ENCODE measurements around the gene SLC25A12. TPM values are rescaled to one million over a fixed set of nuclear protein-coding genes. Genes with fewer than 3 reads are reported as not detected.

SLC25A12 gene
- total RNA-seq, 1 experiment from 2014 or later = 28.8 TPM

DNA sequence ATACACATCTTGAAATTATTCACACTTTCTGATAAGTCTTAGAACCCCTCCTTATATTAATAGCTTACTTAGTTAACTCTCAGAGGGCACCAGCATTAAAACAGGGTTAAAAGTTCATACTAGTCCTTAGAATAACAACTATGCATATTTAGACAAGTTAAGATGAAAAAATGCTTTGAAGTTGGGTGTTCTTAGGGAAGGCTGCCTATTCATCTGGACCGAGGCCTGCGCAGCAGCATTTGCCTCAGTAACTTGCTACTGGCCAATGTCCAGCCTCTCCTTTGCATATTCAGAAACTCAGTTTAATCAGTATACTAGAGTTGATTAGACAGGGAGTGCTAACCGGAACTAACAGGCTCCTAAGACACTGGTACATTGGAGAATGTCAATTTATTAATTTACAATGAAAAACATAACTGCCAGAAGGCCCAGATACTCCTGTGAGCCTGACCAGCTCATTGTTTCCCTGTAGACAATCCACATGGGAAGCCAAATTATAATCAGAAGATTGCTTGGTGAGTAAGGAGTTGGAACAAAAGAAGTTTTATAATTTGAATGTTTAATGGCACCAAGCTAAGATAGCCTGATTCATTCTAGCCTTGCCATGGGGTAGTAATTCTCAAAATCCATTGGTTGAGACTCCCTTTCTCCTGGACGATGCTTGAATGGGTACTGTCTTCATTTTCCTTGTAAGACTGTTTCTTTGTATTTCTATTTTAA, 157.9 kb downstream of the SLC25A12 start:
- no peak overlapping the region for H3K4me2 ChIP-seq
- ChIA-PET CTCF (no interaction called here), POLR2A (ENCODE audit: unreplicated experiment) (interaction anchor here (0.7 kb wide), 1 partner anchor 35 kb away, joined by 3 read pairs; no protein-coding TSS in a partner anchor)
- peaks cover 51% of the 10 kb centered on the region for H3K36me3 ChIP-seq (ENCODE audit: low read depth)
- TF ChIP-seq CTCF (conservative IDR thresholded peaks at IDR 0.05) (no peak), EZH2 (IDR thresholded peaks at IDR 0.05; ENCODE audit: low read depth) (no peak)
- H3K9me3 ChIP-seq (ENCODE audit: insufficient read depth, low read depth) = no peaks in the 10 kb centered on the region
- H3K27ac ChIP-seq = no peak overlapping the region
- H3K9me2 ChIP-seq (ENCODE audit: insufficient read depth) = no peaks in the 10 kb centered on the region
- H4K20me1 ChIP-seq (ENCODE audit: insufficient read depth) = 0 out of 2 replicates have a peak, but pooled peaks cover under 1% of the 10 kb centered on the region
- no peaks in the 10 kb centered on the region for H3K79me2 ChIP-seq (ENCODE audit: low read depth)
- no peaks in the 10 kb centered on the region for H3K27me3 ChIP-seq (ENCODE audit: insufficient read depth, low read depth)
- no peak for DNase-seq
- intact Hi-C loops (cut with micrococcal nuclease; ENCODE audit: unreplicated experiment) = no loop called here
- H3K4me3 ChIP-seq = no peak overlapping the region
- H3K4me1 ChIP-seq (replicated peaks; ENCODE audit: insufficient read depth) = no peaks in the 10 kb centered on the region
- H3F3A ChIP-seq (ENCODE audit: insufficient read depth, low read depth) = no peaks in the 10 kb centered on the region
- BruUV-seq (replicated peaks) = no TSS peak
- no peak overlapping the region for H2AFZ ChIP-seq

Other genes with a start within 250 kb of the SLC25A12 start
- 140 and 151 TPM in 2 replicates for gene DYNC1I2, start 206.8 kb downstream of the SLC25A12 start, total RNA-seq (2021)
- 96.4 and 132 TPM in 2 replicates for gene HAT1, start 28.2 kb upstream of the SLC25A12 start, total RNA-seq (2021)
- gene METAP1D, start 105.7 kb upstream of the SLC25A12 start, total RNA-seq (2021) = 21.5 and 32.4 TPM in 2 replicates
- gene DLX1, start 191.3 kb upstream of the SLC25A12 start, total RNA-seq (2021) = 0.87 TPM in 1 of 2 replicates, not detected in the other
- gene DLX2, start 208.7 kb upstream of the SLC25A12 start, total RNA-seq (2021) = 0.65 and 0.76 TPM in 2 replicates

Measured in PC-9 (cell line).